ENCODE measurements around the gene SSBP2. TPM values are rescaled to one million over a fixed set of nuclear protein-coding genes. Genes with fewer than 3 reads are reported as not detected.

Gene SSBP2
- total and polyA plus RNA-seq, 5 donors from 2014 or later: 17.6 to 43.0 (median 37.4) TPM

DNA sequence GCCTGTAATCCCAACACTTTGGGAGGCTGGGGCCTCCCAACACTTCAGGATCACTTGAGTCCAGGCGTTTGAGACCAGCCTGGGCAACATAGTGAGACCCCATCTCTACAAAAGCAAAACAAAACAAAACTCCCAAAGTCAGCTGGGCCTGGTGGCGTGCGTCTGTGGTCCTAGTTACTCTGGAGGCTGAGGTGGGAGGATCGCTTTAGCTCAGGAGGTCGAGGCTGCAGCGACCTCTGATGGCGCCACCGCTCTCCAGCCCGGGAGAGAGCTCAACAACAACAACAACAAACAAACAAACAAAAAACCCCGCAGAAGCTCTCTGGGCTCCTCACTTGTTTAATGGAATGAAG, 357.5 kb downstream of the SSBP2 start:
- Histone ChIP-seq H3K4me1 (ENCODE audit: control insufficient read depth, insufficient read depth, low read length, poor library complexity, severe bottlenecking) (no peaks in the 10 kb centered on the region), H3K9me3 (ENCODE audit: control insufficient read depth in 2 of 2, low read length in 2 of 2) (no peaks in the 10 kb centered on the region), H3K27me3 (ENCODE audit: control insufficient read depth, insufficient read depth, low read length) (peaks cover 27% of the 10 kb centered on the region), H3K4me3 (ENCODE audit: low read depth, low read length) (no peak overlapping the region), H3K27ac (ENCODE audit: insufficient read depth, low read length, poor library complexity, severe bottlenecking) (no peak overlapping the region), H3K36me3 (ENCODE audit: control insufficient read depth, insufficient read depth, low read length) (no peaks in the 10 kb centered on the region)
- no peaks in the 10 kb centered on the region for H3K36me3 Mint-ChIP-seq
- DNase-seq: no peak
- H3K9me3 Mint-ChIP-seq: peaks cover 0 to 7% (median 0%) of the 10 kb centered on the region in 7 donors
- ATAC-seq (ENCODE audit: low read depth in 2 of 2): no peak
- H3K4me1 Mint-ChIP-seq: peaks cover 0 to 13% (median under 1%) of the 10 kb centered on the region in 4 donors
- peak overlapping the region in 1 of 4 donors; percentile 46 for H3K4me3 Mint-ChIP-seq
- H3K27ac Mint-ChIP-seq: no peak overlapping the region
- H3K27me3 Mint-ChIP-seq: peaks cover 63% of the 10 kb centered on the region

- Histone ChIP-seq H3K36me3 (ENCODE audit: control insufficient read depth, insufficient read depth, low read length) (no peaks in the 10 kb centered on the region), H3K4me1 (ENCODE audit: control insufficient read depth, insufficient read depth, low read length, poor library complexity, severe bottlenecking) (no peaks in the 10 kb centered on the region), H3K27ac (ENCODE audit: insufficient read depth, low read length, poor library complexity, severe bottlenecking) (no peak overlapping the region), H3K4me3 (ENCODE audit: low read depth, low read length) (no peak overlapping the region), H3K27me3 (ENCODE audit: control insufficient read depth, insufficient read depth, low read length) (peaks cover 15% of the 10 kb centered on the region), H3K9me3 (ENCODE audit: control insufficient read depth in 2 of 2, low read length in 2 of 2) (no peaks in the 10 kb centered on the region)
- Mint-ChIP-seq H3K27me3 (peaks cover 43% of the 10 kb centered on the region), H3K36me3 (no peaks in the 10 kb centered on the region), H3K4me3 (no peak overlapping the region), H3K27ac (no peak overlapping the region), H3K4me1 (peaks cover 0 to 5% (median under 1%) of the 10 kb centered on the region in 4 donors), H3K9me3 (peaks cover 0 to 4% (median 0%) of the 10 kb centered on the region in 7 donors)
- ATAC-seq (ENCODE audit: low read depth in 2 of 2) (no peak), DNase-seq (no peak)
Measured at GRCh38 chr5:81389025-81389424, 361.9 kb downstream of the SSBP2 start.

DNA sequence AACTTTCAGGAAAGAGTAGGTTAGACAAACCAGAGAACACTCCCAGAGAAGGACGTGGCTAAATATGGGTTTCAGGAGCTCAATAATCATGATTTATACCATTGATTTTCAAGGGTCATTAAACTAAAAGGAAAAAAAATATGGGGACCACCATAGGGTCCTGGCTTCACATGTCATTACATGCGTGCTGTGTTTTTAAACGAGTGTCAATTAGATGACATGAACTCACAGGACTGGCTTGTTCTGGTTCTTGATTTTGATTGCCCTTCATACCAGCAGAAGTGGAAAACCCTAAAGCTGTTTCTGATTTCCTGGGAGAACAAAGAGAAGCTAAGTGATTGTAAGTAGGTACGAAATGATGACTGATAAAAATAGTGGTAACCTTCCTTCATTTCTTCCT, 362.7 kb downstream of the SSBP2 start:
- ATAC-seq (ENCODE audit: low read depth in 2 of 2): no peak
- Mint-ChIP-seq H3K4me3 (no peak overlapping the region), H3K9me3 (peaks cover 0 to 4% (median 0%) of the 10 kb centered on the region in 7 donors), H3K27me3 (peaks cover 39% of the 10 kb centered on the region), H3K4me1 (peaks cover 0 to 2% (median 0%) of the 10 kb centered on the region in 4 donors), H3K27ac (no peak overlapping the region), H3K36me3 (no peaks in the 10 kb centered on the region)
- peaks cover 12% of the 10 kb centered on the region for H3K27me3 ChIP-seq (ENCODE audit: control insufficient read depth, insufficient read depth, low read length)
- no peaks in the 10 kb centered on the region for H3K36me3 ChIP-seq (ENCODE audit: control insufficient read depth, insufficient read depth, low read length)
- no peak for DNase-seq
- H3K4me3 ChIP-seq (ENCODE audit: low read depth, low read length): no peak overlapping the region
- no peaks in the 10 kb centered on the region for H3K9me3 ChIP-seq (ENCODE audit: control insufficient read depth in 2 of 2, low read length in 2 of 2)
- H3K4me1 ChIP-seq (ENCODE audit: control insufficient read depth, insufficient read depth, low read length, poor library complexity, severe bottlenecking): no peaks in the 10 kb centered on the region
- no peak overlapping the region for H3K27ac ChIP-seq (ENCODE audit: insufficient read depth, low read length, poor library complexity, severe bottlenecking)

DNA sequence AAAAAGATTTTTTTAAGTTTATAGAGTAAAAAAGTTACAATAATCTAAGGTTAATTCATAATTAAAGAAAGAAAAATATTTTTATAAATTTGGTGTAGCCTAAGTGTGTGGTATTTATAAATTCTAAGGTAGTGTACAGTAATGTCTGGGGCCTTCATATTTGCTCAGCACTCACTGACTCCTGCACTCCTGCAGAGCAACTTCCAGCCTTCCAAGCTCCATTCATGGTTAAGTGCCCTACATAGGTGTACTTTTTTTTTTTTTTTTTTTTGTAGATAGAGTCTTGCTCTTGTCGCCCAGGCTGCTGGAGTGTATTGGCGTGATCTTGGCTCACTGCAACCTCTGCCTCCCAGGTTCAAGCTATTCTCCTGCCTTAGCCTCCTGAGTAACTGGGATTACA, 367.0 kb downstream of the SSBP2 start:
- Mint-ChIP-seq H3K36me3 (no peaks in the 10 kb centered on the region), H3K9me3 (no peaks in the 10 kb centered on the region), H3K4me3 (no peak overlapping the region), H3K4me1 (no peaks in the 10 kb centered on the region), H3K27me3 (peaks cover 19% of the 10 kb centered on the region), H3K27ac (no peak overlapping the region)
- DNase-seq: no peak
- H3K27ac ChIP-seq (ENCODE audit: insufficient read depth, low read length, poor library complexity, severe bottlenecking): no peak overlapping the region
- H3K4me3 ChIP-seq (ENCODE audit: low read depth, low read length): no peak overlapping the region
- H3K27me3 ChIP-seq (ENCODE audit: control insufficient read depth, insufficient read depth, low read length): no peaks in the 10 kb centered on the region
- H3K9me3 ChIP-seq (ENCODE audit: control insufficient read depth in 2 of 2, low read length in 2 of 2): no peaks in the 10 kb centered on the region
- no peaks in the 10 kb centered on the region for H3K36me3 ChIP-seq (ENCODE audit: control insufficient read depth, insufficient read depth, low read length)
- ATAC-seq (ENCODE audit: low read depth in 2 of 2): no peak
- no peaks in the 10 kb centered on the region for H3K4me1 ChIP-seq (ENCODE audit: control insufficient read depth, insufficient read depth, low read length, poor library complexity, severe bottlenecking)

GRCh38 chr5:81371354-81371876, 379.5 kb downstream of the SSBP2 start:
- no peaks in the 10 kb centered on the region for H3K27me3 ChIP-seq (ENCODE audit: control insufficient read depth, insufficient read depth, low read length)
- ATAC-seq (ENCODE audit: low read depth in 2 of 2) (no peak), DNase-seq (no peak)
- no peak overlapping the region for H3K27ac Mint-ChIP-seq
- H3K4me1 Mint-ChIP-seq: no peaks in the 10 kb centered on the region
- H3K27me3 Mint-ChIP-seq: peaks cover 19% of the 10 kb centered on the region
- no peaks in the 10 kb centered on the region for H3K4me1 ChIP-seq (ENCODE audit: control insufficient read depth, insufficient read depth, low read length, poor library complexity, severe bottlenecking)
- H3K4me3 Mint-ChIP-seq: no peak overlapping the region
- no peaks in the 10 kb centered on the region for H3K36me3 Mint-ChIP-seq
- no peaks in the 10 kb centered on the region for H3K9me3 ChIP-seq (ENCODE audit: control insufficient read depth in 2 of 2, low read length in 2 of 2)
- no peak overlapping the region for H3K27ac ChIP-seq (ENCODE audit: insufficient read depth, low read length, poor library complexity, severe bottlenecking)
- H3K4me3 ChIP-seq (ENCODE audit: low read depth, low read length): no peak overlapping the region
- H3K9me3 Mint-ChIP-seq: peaks cover 0 to 2% (median 0%) of the 10 kb centered on the region in 7 donors
- no peaks in the 10 kb centered on the region for H3K36me3 ChIP-seq (ENCODE audit: control insufficient read depth, insufficient read depth, low read length)

- no peak overlapping the region for H3K27ac ChIP-seq (ENCODE audit: insufficient read depth, low read length, poor library complexity, severe bottlenecking)
- H3K4me3 Mint-ChIP-seq: no peak overlapping the region
- H3K4me3 ChIP-seq (ENCODE audit: low read depth, low read length): no peak overlapping the region
- DNase-seq (no peak), ATAC-seq (ENCODE audit: low read depth in 2 of 2) (no peak)
- no peak overlapping the region for H3K27ac Mint-ChIP-seq
- H3K4me1 ChIP-seq (ENCODE audit: control insufficient read depth, insufficient read depth, low read length, poor library complexity, severe bottlenecking): no peaks in the 10 kb centered on the region
- H3K9me3 ChIP-seq (ENCODE audit: control insufficient read depth in 2 of 2, low read length in 2 of 2): no peaks in the 10 kb centered on the region
- H3K27me3 Mint-ChIP-seq: peaks cover 19% of the 10 kb centered on the region
- no peaks in the 10 kb centered on the region for H3K36me3 Mint-ChIP-seq
- no peaks in the 10 kb centered on the region for H3K4me1 Mint-ChIP-seq
- no peaks in the 10 kb centered on the region for H3K36me3 ChIP-seq (ENCODE audit: control insufficient read depth, insufficient read depth, low read length)
- peaks cover under 1% of the 10 kb centered on the region for H3K27me3 ChIP-seq (ENCODE audit: control insufficient read depth, insufficient read depth, low read length)
- peaks cover 0 to 1% (median 0%) of the 10 kb centered on the region in 7 donors for H3K9me3 Mint-ChIP-seq
Measured at GRCh38 chr5:81370912-81371311, 380.0 kb downstream of the SSBP2 start.

- DNase-seq (no peak), ATAC-seq (ENCODE audit: low read depth in 2 of 2) (no peak)
- H3K4me3 ChIP-seq (ENCODE audit: low read depth, low read length): no peak overlapping the region
- H3K4me1 ChIP-seq (ENCODE audit: control insufficient read depth, insufficient read depth, low read length, poor library complexity, severe bottlenecking): no peaks in the 10 kb centered on the region
- Mint-ChIP-seq H3K27ac (no peak overlapping the region), H3K36me3 (no peaks in the 10 kb centered on the region), H3K4me3 (no peak overlapping the region), H3K27me3 (peaks cover 14% of the 10 kb centered on the region), H3K9me3 (peaks cover 0 to 1% (median 0%) of the 10 kb centered on the region in 7 donors), H3K4me1 (no peaks in the 10 kb centered on the region)
- no peaks in the 10 kb centered on the region for H3K9me3 ChIP-seq (ENCODE audit: control insufficient read depth in 2 of 2, low read length in 2 of 2)
- H3K27ac ChIP-seq (ENCODE audit: insufficient read depth, low read length, poor library complexity, severe bottlenecking): no peak overlapping the region
- peaks cover 2% of the 10 kb centered on the region for H3K27me3 ChIP-seq (ENCODE audit: control insufficient read depth, insufficient read depth, low read length)
- H3K36me3 ChIP-seq (ENCODE audit: control insufficient read depth, insufficient read depth, low read length): no peaks in the 10 kb centered on the region
Measured at GRCh38 chr5:81365541-81365940, 385.4 kb downstream of the SSBP2 start.

DNA sequence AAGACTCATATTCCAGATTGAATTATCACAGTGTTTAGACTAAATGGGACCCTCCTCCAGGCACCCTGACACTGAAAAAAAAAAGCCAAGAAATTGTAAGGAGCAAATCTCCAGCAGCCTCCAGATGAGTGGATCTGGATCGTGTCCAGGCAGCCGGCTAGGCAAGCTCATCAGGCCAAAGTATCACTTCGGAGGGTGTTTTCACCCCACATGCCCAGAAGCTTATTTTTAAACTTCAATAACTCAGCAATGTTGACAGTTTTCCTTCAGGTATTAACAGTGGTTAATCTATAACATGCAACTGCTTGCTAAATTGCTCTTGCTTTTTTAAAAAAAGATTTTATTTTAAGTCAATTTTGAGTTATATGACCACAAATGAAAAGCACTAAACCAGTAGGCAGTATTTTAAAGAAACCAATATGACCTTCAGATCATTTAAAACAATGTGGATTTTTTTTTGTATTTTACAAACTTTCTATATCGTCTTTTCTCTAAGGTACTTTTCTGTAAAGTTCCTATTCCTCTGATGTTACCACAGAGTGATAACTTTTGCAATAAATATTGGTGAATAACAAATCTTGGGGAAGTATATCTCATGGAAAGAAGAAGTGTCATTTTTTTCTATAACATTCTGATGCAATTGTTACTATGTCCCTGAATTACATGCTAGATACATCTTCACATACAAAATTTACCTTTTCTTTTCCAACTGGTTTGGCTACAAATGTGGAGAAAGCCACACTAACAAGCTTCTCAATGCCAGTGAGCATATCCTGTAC, 387.6 kb downstream of the SSBP2 start:
- no peak for ATAC-seq (ENCODE audit: low read depth in 2 of 2)
- H3K36me3 Mint-ChIP-seq: no peaks in the 10 kb centered on the region
- peaks cover 16% of the 10 kb centered on the region for H3K27me3 Mint-ChIP-seq
- Histone ChIP-seq H3K9me3 (ENCODE audit: control insufficient read depth in 2 of 2, low read length in 2 of 2) (no peaks in the 10 kb centered on the region), H3K4me3 (ENCODE audit: low read depth, low read length) (no peak overlapping the region), H3K27me3 (ENCODE audit: control insufficient read depth, insufficient read depth, low read length) (peaks cover 2% of the 10 kb centered on the region), H3K4me1 (ENCODE audit: control insufficient read depth, insufficient read depth, low read length, poor library complexity, severe bottlenecking) (no peaks in the 10 kb centered on the region), H3K27ac (ENCODE audit: insufficient read depth, low read length, poor library complexity, severe bottlenecking) (no peak overlapping the region), H3K36me3 (ENCODE audit: control insufficient read depth, insufficient read depth, low read length) (no peaks in the 10 kb centered on the region)
- no peak overlapping the region for H3K27ac Mint-ChIP-seq
- no peaks in the 10 kb centered on the region for H3K4me1 Mint-ChIP-seq
- DNase-seq: no peak
- H3K4me3 Mint-ChIP-seq: no peak overlapping the region
- peaks cover 0 to 2% (median 0%) of the 10 kb centered on the region in 7 donors for H3K9me3 Mint-ChIP-seq
